Measurements from ENCODE around the gene SELP. TPM values are rescaled to one million over a fixed set of nuclear protein-coding genes. Genes with fewer than 3 reads are reported as not detected.

Gene SELP
- total and polyA plus RNA-seq, 2 experiments from 2014 or later, result 0.27 TPM; not detected in 1

- WGBS (ENCODE audit: low lambda C conversion rate, missing lambda C conversion rate), result 56% methylated on average over 5 of the region's 5 CpGs
Measured at GRCh38 chr1:169615803-169616202, 14.1 kb downstream of the SELP start.

GRCh38 chr1:169610858-169611257 is 19.1 kb downstream of the SELP start:
- DNase-seq (ENCODE audit: low spot score), result no peak
- Histone ChIP-seq H3K4me2 (no peak overlapping the region), H3K27ac (no peak overlapping the region), H3K79me2 (no peaks in the 10 kb centered on the region), H3K36me3 (replicated peaks; ENCODE audit: insufficient read depth, low read depth) (no peaks in the 10 kb centered on the region), H3K9me3 (ENCODE audit: low read depth) (no peaks in the 10 kb centered on the region), H3K9me2 (replicated peaks; ENCODE audit: insufficient read depth) (no peaks in the 10 kb centered on the region), H3K4me3 (no peak overlapping the region), H3K27me3 (peaks cover 2% of the 10 kb centered on the region), H4K20me1 (ENCODE audit: insufficient read depth, poor library complexity, severe bottlenecking) (no peaks in the 10 kb centered on the region), H3K4me1 (ENCODE audit: insufficient read depth) (no peaks in the 10 kb centered on the region), H2AFZ (no peak overlapping the region)
- no peak for TF ChIP-seq CTCF (IDR thresholded peaks at IDR 0.05; ENCODE audit: poor library complexity)
- no peak for TF ChIP-seq EZH2phosphoT487 (IDR thresholded peaks at IDR 0.05; ENCODE audit: low read depth, severe bottlenecking, unreplicated experiment)
- TF ChIP-seq EZH2 (IDR thresholded peaks at IDR 0.05; ENCODE audit: borderline replicate concordance), result no peak
- WGBS (ENCODE audit: low lambda C conversion rate, missing lambda C conversion rate), result 77% methylated on average over 6 of the region's 6 CpGs

More at GRCh38 chr1:169615803-169616202, 14.1 kb downstream of the SELP start:
- no peak overlapping the region for H3K4me3 ChIP-seq
- H3K27ac ChIP-seq, result no peak overlapping the region
- no peak for DNase-seq (ENCODE audit: low spot score)
- no peak overlapping the region for H2AFZ ChIP-seq
- H3K4me1 ChIP-seq (ENCODE audit: insufficient read depth), result no peaks in the 10 kb centered on the region
- H4K20me1 ChIP-seq (ENCODE audit: insufficient read depth, poor library complexity, severe bottlenecking), result no peaks in the 10 kb centered on the region
- H3K9me3 ChIP-seq (ENCODE audit: low read depth), result no peaks in the 10 kb centered on the region
- no peaks in the 10 kb centered on the region for H3K9me2 ChIP-seq (replicated peaks; ENCODE audit: insufficient read depth)
- no peaks in the 10 kb centered on the region for H3K79me2 ChIP-seq
- no peak for TF ChIP-seq EZH2phosphoT487 (IDR thresholded peaks at IDR 0.05; ENCODE audit: low read depth, severe bottlenecking, unreplicated experiment)
- TF ChIP-seq EZH2 (IDR thresholded peaks at IDR 0.05; ENCODE audit: borderline replicate concordance), result no peak
- TF ChIP-seq CTCF (IDR thresholded peaks at IDR 0.05; ENCODE audit: poor library complexity), result no peak
- peaks cover 2% of the 10 kb centered on the region for H3K27me3 ChIP-seq
- H3K36me3 ChIP-seq (replicated peaks; ENCODE audit: insufficient read depth, low read depth), result no peaks in the 10 kb centered on the region
- H3K4me2 ChIP-seq, result no peak overlapping the region

- Histone ChIP-seq H3K27me3 (peaks cover 1% of the 10 kb centered on the region), H2AFZ (no peak overlapping the region), H3K4me2 (no peak overlapping the region), H3K27ac (no peak overlapping the region), H3K36me3 (replicated peaks; ENCODE audit: insufficient read depth, low read depth) (no peaks in the 10 kb centered on the region), H3K9me3 (ENCODE audit: low read depth) (no peaks in the 10 kb centered on the region), H3K9me2 (replicated peaks; ENCODE audit: insufficient read depth) (no peaks in the 10 kb centered on the region), H3K4me3 (no peak overlapping the region), H4K20me1 (ENCODE audit: insufficient read depth, poor library complexity, severe bottlenecking) (no peaks in the 10 kb centered on the region), H3K4me1 (ENCODE audit: insufficient read depth) (no peaks in the 10 kb centered on the region), H3K79me2 (no peaks in the 10 kb centered on the region)
- no peak for DNase-seq (ENCODE audit: low spot score)
- WGBS (ENCODE audit: low lambda C conversion rate, missing lambda C conversion rate), result 20% methylated on average over 1 of the region's 1 CpG
- no peak for TF ChIP-seq EZH2 (IDR thresholded peaks at IDR 0.05; ENCODE audit: borderline replicate concordance)
- no peak for TF ChIP-seq EZH2phosphoT487 (IDR thresholded peaks at IDR 0.05; ENCODE audit: low read depth, severe bottlenecking, unreplicated experiment)
- TF ChIP-seq CTCF (IDR thresholded peaks at IDR 0.05; ENCODE audit: poor library complexity), result no peak
Measured at GRCh38 chr1:169610108-169610507, 19.8 kb downstream of the SELP start.

- Histone ChIP-seq H3K4me3 (no peak overlapping the region), H3K36me3 (replicated peaks; ENCODE audit: insufficient read depth, low read depth) (no peaks in the 10 kb centered on the region), H3K4me1 (ENCODE audit: insufficient read depth) (no peaks in the 10 kb centered on the region), H3K27ac (no peak overlapping the region), H4K20me1 (ENCODE audit: insufficient read depth, poor library complexity, severe bottlenecking) (no peaks in the 10 kb centered on the region), H3K9me3 (ENCODE audit: low read depth) (no peaks in the 10 kb centered on the region), H2AFZ (no peak overlapping the region), H3K9me2 (replicated peaks; ENCODE audit: insufficient read depth) (no peaks in the 10 kb centered on the region), H3K27me3 (no peaks in the 10 kb centered on the region), H3K79me2 (no peaks in the 10 kb centered on the region), H3K4me2 (no peak overlapping the region)
- 94% methylated on average over 4 of the region's 4 CpGs for WGBS (ENCODE audit: low lambda C conversion rate, missing lambda C conversion rate)
- TF ChIP-seq CTCF (IDR thresholded peaks at IDR 0.05; ENCODE audit: poor library complexity), result no peak
- TF ChIP-seq EZH2 (IDR thresholded peaks at IDR 0.05; ENCODE audit: borderline replicate concordance), result no peak
- TF ChIP-seq EZH2phosphoT487 (IDR thresholded peaks at IDR 0.05; ENCODE audit: low read depth, severe bottlenecking, unreplicated experiment), result no peak
- DNase-seq (ENCODE audit: low spot score), result no peak
Measured at GRCh38 chr1:169608226-169608625, 21.7 kb downstream of the SELP start.
